PC-3 (cell line): Measurements from ENCODE around the gene EXOC6. TPM values are rescaled to one million over a fixed set of nuclear protein-coding genes. Genes with fewer than 3 reads are reported as not detected.

Experiments used
- ATAC-seq: fragments of 200-7000 bp; cut with Tn5 transposase; 2 replicates; pipeline ENCODE4 v1.9.1; 2020; ENCODE audit warnings: mild to moderate bottlenecking, moderate library complexity
- BruUV-seq: library from RNA; stranded (reverse); fragments of 400-500 nt; replicated peaks from 2 replicates; lab custom pipeline; 2021; lab: Mats Ljungman, UMichigan
- CTCF ChIA-PET: fragments of 300-600 bp; sonication (Branson Sonifier 250); formaldehyde crosslinking; loops from one replicate; lab custom pipeline; 2022; ENCODE audit warnings: antibody characterized with exemption; lab: Charles Lee
- POLR2A ChIA-PET: fragments of 300-600 bp; sonication (Branson Sonifier 250); formaldehyde crosslinking; loops from one replicate; lab custom pipeline; 2022; ENCODE audit warnings: antibody characterized with exemption; ENCODE audit not compliant: unreplicated experiment; lab: Charles Lee
- DNase-seq: peaks from one replicate; pipeline ENCODE4 v3.0.0-alpha.2; 2015
- H2AFZ ChIP-seq: fragments of 300-600 bp; sonication (generic); 2 replicates; pipeline ENCODE4 v1.6.0; 2016; ENCODE audit warnings: antibody characterized with exemption, low read length
- H3F3A ChIP-seq: fragments of 300-600 bp; sonication (generic); one replicate; pipeline ENCODE4 v1.6.0; 2017; ENCODE audit warnings: antibody characterized with exemption, low read length, control low read depth, mild to moderate bottlenecking; ENCODE audit not compliant: unreplicated experiment
- H3K27ac ChIP-seq: fragments of 300-600 bp; sonication (generic); 2 replicates; pipeline ENCODE4 v1.5.1; 2016; ENCODE audit warnings: mild to moderate bottlenecking, low read length
- H3K27me3 ChIP-seq: fragments of 300-600 bp; sonication (generic); 2 replicates; pipeline ENCODE4 v1.6.1; 2016; ENCODE audit warnings: low read length, mixed read lengths
- H3K36me3 ChIP-seq: fragments of 300-600 bp; sonication (generic); 2 replicates; pipeline ENCODE4 v1.6.1; 2016; ENCODE audit warnings: low read depth, mixed run types, low read length, mixed read lengths
- H3K4me1 ChIP-seq: fragments of 300-600 bp; sonication (generic); 2 replicates; pipeline ENCODE4 v1.5.1; 2016; ENCODE audit warnings: low read length; ENCODE audit not compliant: insufficient read depth
- H3K4me2 ChIP-seq: fragments of 300-600 bp; sonication (generic); 2 replicates; pipeline ENCODE4 v1.6.0; 2016; ENCODE audit warnings: low read length
- H3K4me3 ChIP-seq: fragments of 300-600 bp; sonication (generic); 2 replicates; pipeline ENCODE4 v1.5.1; 2016; ENCODE audit warnings: mild to moderate bottlenecking, low read length, mixed read lengths
- H3K79me2 ChIP-seq: fragments of 300-600 bp; sonication (generic); 2 replicates; pipeline ENCODE4 v1.6.1; 2017; ENCODE audit warnings: low read length, mixed read lengths
- H3K9ac ChIP-seq: fragments of 300-600 bp; sonication (generic); 2 replicates; pipeline ENCODE4 v1.6.0; 2016; ENCODE audit warnings: mild to moderate bottlenecking, low read length
- H3K9me2 ChIP-seq: fragments of 300-600 bp; sonication (generic); replicated peaks from 2 replicates; pipeline ENCODE4 v1.6.1; 2016; ENCODE audit warnings: mixed run types, low read length, mixed read lengths
- H3K9me3 ChIP-seq: fragments of 300-600 bp; sonication (generic); 2 replicates; pipeline ENCODE4 v1.6.1; 2016; ENCODE audit warnings: low read length, mixed read lengths
- H4K20me1 ChIP-seq: fragments of 300-600 bp; sonication (generic); 2 replicates; pipeline ENCODE4 v1.6.1; 2016; ENCODE audit warnings: low read length, mixed read lengths
- EZH2 ChIP-seq: fragments of 300-600 bp; sonication (generic); IDR thresholded peaks from one replicate; pipeline ENCODE4 v1.6.1; 2017; ENCODE audit warnings: antibody characterized with exemption, mild to moderate bottlenecking, low read length; ENCODE audit not compliant: unreplicated experiment
- EZH2phosphoT487 ChIP-seq: fragments of 300-600 bp; sonication (generic); IDR thresholded peaks from 2 replicates; pipeline ENCODE4 v1.6.1; 2018; ENCODE audit warnings: mild to moderate bottlenecking, antibody characterized with exemption, low read length, borderline replicate concordance
- intact Hi-C: fragments of 100-400 bp; cut with micrococcal nuclease; formaldehyde crosslinking; loops from 2 replicates; pipeline ENCODE4 v1.9.0; 2023
- total RNA-seq: library from RNA; depleted of rRNA; stranded (reverse); fragments of >200 nt; gene quantifications from 2 replicates; pipeline ENCODE4 v1.2.3, GENCODE V29; 2014
- TF ChIP-seq, protein P1 (sequence below): fragments of 300-600 bp; sonication (generic); conservative IDR thresholded peaks from 2 replicates; pipeline ENCODE4 v1.5.1; 2017; ENCODE audit warnings: antibody characterized with exemption, low read depth, mild to moderate bottlenecking, low read length

Gene EXOC6
- total RNA-seq, 1 experiment from 2014 or later, result 5.7 TPM

GRCh38 chr10:93074147-93074596, 225.9 kb downstream of the EXOC6 start:
- ChIA-PET POLR2A (no interaction called here), CTCF (no interaction called here)
- peak overlapping the region; percentile 96 for H3K4me2 ChIP-seq
- peaks cover 11% of the 10 kb centered on the region; the same call in 1 of the 2 replicates for H3K4me1 ChIP-seq
- no peaks in the 10 kb centered on the region for H4K20me1 ChIP-seq
- H3K4me3 ChIP-seq, result peak overlapping the region; percentile 76
- DNase-seq, result peak; percentile 18
- no peak for TF ChIP-seq EZH2
- TF ChIP-seq EZH2phosphoT487, result no peak
- TF ChIP-seq, protein P1, sequence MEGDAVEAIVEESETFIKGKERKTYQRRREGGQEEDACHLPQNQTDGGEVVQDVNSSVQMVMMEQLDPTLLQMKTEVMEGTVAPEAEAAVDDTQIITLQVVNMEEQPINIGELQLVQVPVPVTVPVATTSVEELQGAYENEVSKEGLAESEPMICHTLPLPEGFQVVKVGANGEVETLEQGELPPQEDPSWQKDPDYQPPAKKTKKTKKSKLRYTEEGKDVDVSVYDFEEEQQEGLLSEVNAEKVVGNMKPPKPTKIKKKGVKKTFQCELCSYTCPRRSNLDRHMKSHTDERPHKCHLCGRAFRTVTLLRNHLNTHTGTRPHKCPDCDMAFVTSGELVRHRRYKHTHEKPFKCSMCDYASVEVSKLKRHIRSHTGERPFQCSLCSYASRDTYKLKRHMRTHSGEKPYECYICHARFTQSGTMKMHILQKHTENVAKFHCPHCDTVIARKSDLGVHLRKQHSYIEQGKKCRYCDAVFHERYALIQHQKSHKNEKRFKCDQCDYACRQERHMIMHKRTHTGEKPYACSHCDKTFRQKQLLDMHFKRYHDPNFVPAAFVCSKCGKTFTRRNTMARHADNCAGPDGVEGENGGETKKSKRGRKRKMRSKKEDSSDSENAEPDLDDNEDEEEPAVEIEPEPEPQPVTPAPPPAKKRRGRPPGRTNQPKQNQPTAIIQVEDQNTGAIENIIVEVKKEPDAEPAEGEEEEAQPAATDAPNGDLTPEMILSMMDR, result no peak
- no peaks in the 10 kb centered on the region for H3K79me2 ChIP-seq
- H3K27ac ChIP-seq, result no peak overlapping the region
- intact Hi-C loops, result no loop called here
- no peak overlapping the region for H3K9ac ChIP-seq
- no peaks in the 10 kb centered on the region for H3K36me3 ChIP-seq
- peak overlapping the region; percentile 92 for H2AFZ ChIP-seq
- no peaks in the 10 kb centered on the region for H3K9me2 ChIP-seq
- no peaks in the 10 kb centered on the region for H3F3A ChIP-seq
- no peaks in the 10 kb centered on the region for H3K9me3 ChIP-seq
- peaks cover 16% of the 10 kb centered on the region for H3K27me3 ChIP-seq
- BruUV-seq, result no TSS peak
- ATAC-seq, result peak; percentile 18; the same call in 1 of the 2 replicates

DNA sequence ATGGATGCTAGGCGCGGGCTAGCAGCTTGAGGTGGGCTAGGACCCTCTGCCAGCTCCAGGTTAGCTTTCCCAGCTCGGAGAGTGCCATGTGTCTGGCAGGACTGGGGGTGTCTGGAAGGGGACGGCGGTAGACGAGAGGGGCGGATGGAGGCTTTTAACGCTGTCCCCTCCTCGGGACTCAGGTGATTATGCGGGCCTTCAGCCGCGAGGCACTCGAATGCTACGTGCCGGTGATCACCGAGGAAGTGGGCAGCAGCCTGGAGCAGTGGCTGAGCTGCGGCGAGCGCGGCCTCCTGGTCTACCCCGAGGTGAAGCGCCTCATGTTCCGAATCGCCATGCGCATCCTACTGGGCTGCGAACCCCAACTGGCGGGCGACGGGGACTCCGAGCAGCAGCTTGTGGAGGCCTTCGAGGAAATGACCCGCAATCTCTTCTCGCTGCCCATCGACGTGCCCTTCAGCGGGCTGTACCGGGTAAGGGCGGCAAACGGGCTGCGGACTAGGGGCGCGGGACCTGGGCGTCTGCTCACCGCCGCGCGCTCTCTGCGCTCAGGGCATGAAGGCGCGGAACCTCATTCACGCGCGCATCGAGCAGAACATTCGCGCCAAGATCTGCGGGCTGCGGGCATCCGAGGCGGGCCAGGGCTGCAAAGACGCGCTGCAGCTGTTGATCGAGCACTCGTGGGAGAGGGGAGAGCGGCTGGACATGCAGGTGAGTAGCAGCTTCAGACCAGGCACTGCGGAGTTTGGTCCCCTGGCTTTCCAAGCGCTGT, 226.5 kb downstream of the EXOC6 start:
- Histone ChIP-seq H3K9me2 (no peaks in the 10 kb centered on the region), H3K9me3 (no peaks in the 10 kb centered on the region), H3K36me3 (no peaks in the 10 kb centered on the region), H3K4me2 (peak overlapping the region; percentile 96), H3K4me1 (peaks cover 11% of the 10 kb centered on the region; the same call in 1 of the 2 replicates), H3K4me3 (peak overlapping the region; percentile 76), H3K9ac (no peak overlapping the region), H3K27me3 (peaks cover 16% of the 10 kb centered on the region), H3K79me2 (no peaks in the 10 kb centered on the region), H2AFZ (peak overlapping the region; percentile 75), H4K20me1 (no peaks in the 10 kb centered on the region), H3F3A (no peaks in the 10 kb centered on the region), H3K27ac (no peak overlapping the region)
- ChIA-PET CTCF (no interaction called here), POLR2A (no interaction called here)
- DNase-seq, result no peak
- no TSS peak for BruUV-seq
- no peak for TF ChIP-seq EZH2
- TF ChIP-seq, protein P1, result no peak
- no peak for TF ChIP-seq EZH2phosphoT487
- intact Hi-C loops, result no loop called here
- ATAC-seq, result no peak
